ENCODE data around the gene GATA2.

GATA2 gene

GRCh38 chr3:128472449-128473179 lies 20.4 kb downstream of the GATA2 start:
- no peak for DNase-seq

GRCh38 chr3:128471720-128472119 lies 21.3 kb downstream of the GATA2 start:
- no peak for DNase-seq

GRCh38 chr3:128471110-128471509 lies 21.9 kb downstream of the GATA2 start:
- no peak for DNase-seq

- no peak for DNase-seq
These were observed 22.7 kb downstream of the GATA2 start for GRCh38 chr3:128470134-128470899.

GRCh38 chr3:128469556-128469955 lies 23.4 kb downstream of the GATA2 start:
- no peak for DNase-seq

GRCh38 chr3:128468791-128469527 lies 24.0 kb downstream of the GATA2 start:
- DNase-seq, result no peak

- DNase-seq, result no peak
These were observed 24.7 kb downstream of the GATA2 start for GRCh38 chr3:128468285-128468790.

GRCh38 chr3:128466840-128467541 lies 26.0 kb downstream of the GATA2 start, which contains the start of gene DNAJB8:
DNAJB8 (minus strand) TSS chr3:128466890; CDS start chr3:128463245, 3,645 bp downstream.
- DNase-seq, result no peak

- no peak for DNase-seq
These were observed 28.3 kb downstream of the GATA2 start for GRCh38 chr3:128464702-128465101.

- no peak for DNase-seq
These were observed 28.8 kb downstream of the GATA2 start for GRCh38 chr3:128464188-128464587.

- DNase-seq, result no peak
These were observed 29.2 kb downstream of the GATA2 start for GRCh38 chr3:128463771-128464170.

GRCh38 chr3:128463354-128463753 lies 29.6 kb downstream of the GATA2 start:
- no peak for DNase-seq

GRCh38 chr3:128462931-128463330 lies 30.1 kb downstream of the GATA2 start:
- DNase-seq, result no peak

GRCh38 chr3:128462341-128462910 lies 30.6 kb downstream of the GATA2 start:
- no peak for DNase-seq

GRCh38 chr3:128461731-128462130 lies 31.3 kb downstream of the GATA2 start:
- DNase-seq, result no peak

GRCh38 chr3:128459461-128459820 lies 33.6 kb downstream of the GATA2 start:
- no peak for DNase-seq

GRCh38 chr3:128458746-128459460 lies 34.1 kb downstream of the GATA2 start:
- no peak for DNase-seq

GRCh38 chr3:128457937-128458336 lies 35.1 kb downstream of the GATA2 start:
- DNase-seq, result no peak

GRCh38 chr3:128456776-128457715 lies 36.0 kb downstream of the GATA2 start:
- no peak for DNase-seq

Data from NCI-H774 (cell line).